ENCODE measurements around the gene SYDE2. TPM values are rescaled to one million over a fixed set of nuclear protein-coding genes. Genes with fewer than 3 reads are reported as not detected.
"Not testable (repeated sequence)": the region's sequence is repeated elsewhere in the genome, so short reads cannot be mapped to it uniquely, and the experiment has no call there.

SYDE2 gene
- total RNA-seq, 1 experiment from 2014 or later, result 8.4 TPM

DNA sequence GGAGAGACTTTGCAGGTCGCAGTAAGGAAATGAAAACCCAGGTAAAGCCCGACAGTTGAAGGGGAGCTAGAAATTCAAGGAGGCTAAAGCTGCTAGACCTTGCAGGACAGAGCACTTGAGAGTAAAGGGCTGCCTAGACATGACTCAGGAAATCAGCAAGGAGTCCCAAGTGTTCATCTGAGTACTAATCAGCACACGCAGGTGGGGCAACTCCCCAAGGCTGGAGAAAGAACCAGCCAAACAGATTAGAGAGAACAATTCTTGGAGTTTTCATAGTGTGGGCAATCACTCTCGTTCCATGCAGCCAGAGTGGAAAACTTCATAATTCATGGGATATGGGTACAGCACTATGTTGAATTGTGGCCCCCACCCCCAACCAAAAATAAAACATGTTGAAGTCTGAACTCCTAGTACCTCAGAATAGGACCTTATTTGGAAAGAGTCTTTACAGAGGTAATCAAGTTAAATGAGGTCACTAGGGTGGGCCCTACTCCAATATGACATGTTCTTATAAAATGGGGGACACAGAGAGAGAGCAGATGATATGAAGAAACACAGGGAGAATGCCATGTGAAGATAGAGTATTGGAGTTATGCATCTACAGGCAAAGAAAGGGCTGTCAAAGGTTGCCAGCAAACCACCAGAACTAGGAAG, 28.0 kb downstream of the SYDE2 start:
- Histone ChIP-seq H3K4me3 (no peak overlapping the region), H3K36me3 (no peaks in the 10 kb centered on the region; the same call in 1 of the 2 replicates), H3K27ac (no peak overlapping the region), H3K27me3 (replicated peaks) (0 out of 2 replicates have a peak, but pooled peaks cover 2% of the 10 kb centered on the region), H3K9me3 (replicated peaks) (no peaks in the 10 kb centered on the region), H3K4me1 (replicated peaks) (no peaks in the 10 kb centered on the region)
- DNase-seq (ENCODE audit: low read depth in 1 of 2, low spot score in 2 of 2), result no peak

DNA sequence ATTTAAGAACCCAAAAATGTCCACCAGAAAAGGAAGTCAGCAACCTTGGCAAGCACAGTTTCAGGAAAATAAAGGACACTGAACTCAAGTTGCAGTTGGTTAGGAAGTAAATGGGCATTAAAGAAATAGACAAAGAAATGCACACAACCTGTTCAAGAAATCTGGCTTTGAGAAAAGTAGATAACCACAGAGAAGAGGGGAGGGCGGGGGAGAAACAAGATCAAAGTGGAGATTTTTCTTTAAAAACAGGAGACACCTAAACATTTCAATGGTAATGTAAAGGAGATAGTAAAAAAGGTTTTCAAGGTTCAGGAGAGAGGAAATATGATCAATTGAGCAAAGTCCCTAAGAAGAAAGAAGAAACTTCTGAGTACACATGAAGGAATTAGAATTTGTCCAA, 29.1 kb downstream of the SYDE2 start:
- Histone ChIP-seq H3K27me3 (replicated peaks) (0 out of 2 replicates have a peak, but pooled peaks cover 2% of the 10 kb centered on the region), H3K4me1 (replicated peaks) (no peaks in the 10 kb centered on the region), H3K9me3 (replicated peaks) (no peaks in the 10 kb centered on the region), H3K36me3 (no peaks in the 10 kb centered on the region), H3K4me3 (no peak overlapping the region), H3K27ac (no peak overlapping the region)
- no peak for DNase-seq (ENCODE audit: low read depth in 1 of 2, low spot score in 2 of 2)

DNA sequence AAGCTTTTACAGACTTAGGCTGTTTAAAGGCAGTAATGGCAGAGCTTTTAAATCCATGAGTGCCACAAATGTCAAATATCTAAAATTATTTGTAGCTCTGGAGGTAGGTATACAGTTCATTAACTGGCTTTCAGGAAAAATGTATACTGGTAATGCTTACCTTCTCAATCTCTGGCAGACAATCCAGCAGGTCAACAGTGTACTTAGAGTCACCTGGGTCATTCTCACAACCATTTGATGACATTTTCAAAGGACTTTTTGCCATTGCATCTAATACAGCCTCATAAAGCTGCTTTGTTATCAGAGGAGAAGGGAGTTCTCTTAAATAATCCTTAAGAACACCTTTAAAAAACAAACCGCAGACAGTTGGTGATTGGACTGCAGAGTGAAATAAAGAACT, 31.9 kb downstream of the SYDE2 start:
- Histone ChIP-seq H3K27ac (no peak overlapping the region), H3K9me3 (replicated peaks) (no peaks in the 10 kb centered on the region), H3K4me3 (no peak overlapping the region), H3K36me3 (no peaks in the 10 kb centered on the region), H3K4me1 (replicated peaks) (no peaks in the 10 kb centered on the region), H3K27me3 (replicated peaks) (0 out of 2 replicates have a peak, but pooled peaks cover 2% of the 10 kb centered on the region)
- no peak for DNase-seq (ENCODE audit: low read depth in 1 of 2, low spot score in 2 of 2)

DNA sequence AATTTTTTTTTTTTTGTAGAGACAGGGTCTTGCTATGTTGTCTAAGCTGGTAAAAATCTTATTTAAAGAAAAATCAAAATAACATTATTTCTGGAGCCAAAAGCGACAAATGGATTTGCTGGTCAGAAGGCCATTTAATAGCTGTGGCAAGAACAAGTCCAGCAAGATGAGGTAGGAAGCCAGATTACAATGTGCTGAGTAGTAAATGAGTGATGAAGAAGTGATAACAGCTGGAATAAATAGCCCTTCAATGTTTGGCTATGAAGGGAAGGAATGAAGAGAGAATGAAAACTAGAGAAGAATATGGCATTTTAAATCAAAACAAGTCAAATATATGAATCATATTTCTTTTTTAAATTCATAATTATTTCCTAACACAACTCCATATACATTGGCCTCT, 34.5 kb downstream of the SYDE2 start:
- Histone ChIP-seq H3K4me3 (no peak overlapping the region), H3K4me1 (replicated peaks) (no peaks in the 10 kb centered on the region), H3K36me3 (no peaks in the 10 kb centered on the region), H3K9me3 (replicated peaks) (no peaks in the 10 kb centered on the region), H3K27me3 (replicated peaks) (no peaks in the 10 kb centered on the region), H3K27ac (no peak overlapping the region)
- no peak for DNase-seq (ENCODE audit: low read depth in 1 of 2, low spot score in 2 of 2)

- no peaks in the 10 kb centered on the region for H3K4me1 ChIP-seq (replicated peaks)
- no peak overlapping the region for H3K27ac ChIP-seq
- no peak overlapping the region for H3K4me3 ChIP-seq
- H3K36me3 ChIP-seq, result no peaks in the 10 kb centered on the region
- H3K9me3 ChIP-seq (replicated peaks), result no peaks in the 10 kb centered on the region
- no peaks in the 10 kb centered on the region for H3K27me3 ChIP-seq (replicated peaks)
- no peak for DNase-seq (ENCODE audit: low read depth in 1 of 2, low spot score in 2 of 2)
Measured at GRCh38 chr1:85158910-85159309, 41.9 kb downstream of the SYDE2 start.

- Histone ChIP-seq H3K27me3 (replicated peaks) (no peaks in the 10 kb centered on the region), H3K36me3 (no peaks in the 10 kb centered on the region), H3K27ac (no peak overlapping the region), H3K4me1 (replicated peaks) (no peaks in the 10 kb centered on the region), H3K4me3 (no peak overlapping the region), H3K9me3 (replicated peaks) (no peaks in the 10 kb centered on the region)
- no peak for DNase-seq (ENCODE audit: low read depth in 1 of 2, low spot score in 2 of 2)
Measured at GRCh38 chr1:85157436-85157835, 43.4 kb downstream of the SYDE2 start.

GRCh38 chr1:85153149-85153891, 47.5 kb downstream of the SYDE2 start:
- H3K9me3 ChIP-seq (replicated peaks), result no peaks in the 10 kb centered on the region

DNA sequence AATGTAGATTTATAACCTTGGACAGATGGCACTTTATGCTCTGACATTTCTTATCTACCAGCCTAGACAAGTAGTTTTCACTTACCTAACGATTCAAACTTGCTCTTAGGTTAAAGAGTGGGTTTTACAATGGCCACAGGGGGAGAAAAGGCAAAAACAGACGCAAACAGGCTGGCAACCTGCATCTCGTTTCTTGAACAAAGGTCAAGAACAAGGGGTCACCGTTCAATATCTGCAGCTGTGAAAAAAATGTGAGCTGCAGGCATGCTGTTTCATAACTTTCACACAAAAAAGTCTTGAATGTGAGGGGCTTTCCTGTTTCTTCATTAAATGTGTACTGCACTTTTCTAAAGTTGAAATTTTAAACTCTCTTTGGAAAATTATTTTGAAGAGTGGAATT, 49.4 kb downstream of the SYDE2 start:
- Histone ChIP-seq H3K4me1 (replicated peaks) (peaks cover 31% of the 10 kb centered on the region), H3K27ac (no peak overlapping the region), H3K9me3 (replicated peaks) (no peaks in the 10 kb centered on the region), H3K36me3 (no peaks in the 10 kb centered on the region), H3K27me3 (replicated peaks) (no peaks in the 10 kb centered on the region), H3K4me3 (no peak overlapping the region)
- no peak for DNase-seq (ENCODE audit: low read depth in 1 of 2, low spot score in 2 of 2)

More at GRCh38 chr1:85153149-85153891, 47.5 kb downstream of the SYDE2 start:
- no peak for DNase-seq (ENCODE audit: low read depth in 1 of 2, low spot score in 2 of 2)
- H3K27me3 ChIP-seq (replicated peaks), result no peaks in the 10 kb centered on the region
- no peaks in the 10 kb centered on the region for H3K36me3 ChIP-seq
- no peak overlapping the region for H3K27ac ChIP-seq
- peaks cover 17% of the 10 kb centered on the region for H3K4me1 ChIP-seq (replicated peaks)
- H3K4me3 ChIP-seq, result no peak overlapping the region

- Histone ChIP-seq H3K36me3 (no peaks in the 10 kb centered on the region), H3K4me1 (replicated peaks) (peaks cover 40% of the 10 kb centered on the region), H3K27me3 (replicated peaks) (no peaks in the 10 kb centered on the region), H3K27ac (no peak overlapping the region), H3K4me3 (no peak overlapping the region), H3K9me3 (replicated peaks) (no peaks in the 10 kb centered on the region)
- no peak for DNase-seq (ENCODE audit: low read depth in 1 of 2, low spot score in 2 of 2)
Measured at GRCh38 chr1:85149805-85150204, 51.0 kb downstream of the SYDE2 start.

DNA sequence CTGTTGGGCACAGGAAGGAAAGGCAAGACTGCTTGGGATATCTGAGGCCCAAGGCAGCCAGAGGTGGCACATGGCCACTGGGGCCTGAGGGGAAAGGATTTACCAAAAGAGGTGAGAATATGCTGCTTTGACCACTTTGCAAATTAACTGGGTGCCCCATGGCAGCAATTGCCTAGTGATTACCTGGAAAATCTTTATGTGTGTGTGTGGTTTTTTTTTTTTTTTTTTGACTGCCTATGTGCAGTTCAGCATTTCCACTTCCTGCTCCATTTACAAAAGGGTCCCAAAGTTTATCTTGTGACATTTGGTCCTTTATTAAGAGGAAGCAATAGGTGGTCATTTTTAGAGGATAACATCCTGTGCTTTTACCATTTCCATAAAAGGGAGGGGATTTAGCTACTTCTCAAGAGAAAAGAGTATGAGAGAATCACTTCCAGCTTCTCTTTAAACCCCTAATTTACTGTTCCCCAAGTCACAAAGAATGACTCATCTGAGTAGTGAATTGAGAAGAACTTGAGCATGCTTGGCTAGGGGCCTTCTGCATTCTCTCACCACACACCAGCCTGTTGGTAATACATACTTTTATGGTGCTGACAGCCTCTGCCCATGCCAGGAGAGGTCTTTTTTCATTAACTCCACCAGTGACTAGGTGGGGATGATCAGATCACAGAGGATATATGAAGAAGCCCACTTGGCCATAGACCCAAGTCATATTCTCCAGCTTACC, 52.1 kb downstream of the SYDE2 start:
- 0 out of 2 replicates have a peak overlapping the region, but pooled peaks have one; percentile 4 for H3K27ac ChIP-seq
- H3K4me1 ChIP-seq (replicated peaks), result peaks cover 40% of the 10 kb centered on the region
- H3K9me3 ChIP-seq (replicated peaks), result no peaks in the 10 kb centered on the region
- H3K4me3 ChIP-seq, result no peak overlapping the region
- H3K27me3 ChIP-seq (replicated peaks), result no peaks in the 10 kb centered on the region
- no peaks in the 10 kb centered on the region for H3K36me3 ChIP-seq
- no peak for DNase-seq (ENCODE audit: low read depth in 1 of 2, low spot score in 2 of 2)

DNA sequence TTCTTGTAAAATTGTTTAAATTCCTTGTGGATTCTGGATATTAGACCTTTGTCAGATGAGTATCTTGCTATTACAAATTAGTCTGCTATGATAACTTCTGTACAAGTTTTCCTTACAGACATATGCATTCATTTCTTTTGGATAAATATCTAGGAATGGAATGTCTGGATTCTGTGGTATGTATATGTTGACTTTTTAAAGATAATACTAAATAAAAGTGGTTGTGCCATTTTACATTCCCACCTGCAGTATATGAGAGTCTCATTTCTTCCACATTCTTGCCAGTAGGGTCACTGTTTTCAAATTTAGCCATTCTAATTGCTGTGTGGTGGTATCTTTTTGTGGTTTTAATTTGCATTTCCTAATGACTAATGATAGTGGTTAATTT, 53.9 kb downstream of the SYDE2 start:
- DNase-seq (ENCODE audit: low read depth in 1 of 2, low spot score in 2 of 2), result peak in 1 of 2 experiments; percentile 67
- no peaks in the 10 kb centered on the region for H3K27me3 ChIP-seq (replicated peaks)
- H3K9me3 ChIP-seq (replicated peaks), result no peaks in the 10 kb centered on the region
- no peak overlapping the region for H3K4me3 ChIP-seq
- H3K27ac ChIP-seq, result peak overlapping the region; percentile 40; the same call in 1 of the 2 replicates
- peaks cover 40% of the 10 kb centered on the region for H3K4me1 ChIP-seq (replicated peaks)
- H3K36me3 ChIP-seq, result no peaks in the 10 kb centered on the region

DNA sequence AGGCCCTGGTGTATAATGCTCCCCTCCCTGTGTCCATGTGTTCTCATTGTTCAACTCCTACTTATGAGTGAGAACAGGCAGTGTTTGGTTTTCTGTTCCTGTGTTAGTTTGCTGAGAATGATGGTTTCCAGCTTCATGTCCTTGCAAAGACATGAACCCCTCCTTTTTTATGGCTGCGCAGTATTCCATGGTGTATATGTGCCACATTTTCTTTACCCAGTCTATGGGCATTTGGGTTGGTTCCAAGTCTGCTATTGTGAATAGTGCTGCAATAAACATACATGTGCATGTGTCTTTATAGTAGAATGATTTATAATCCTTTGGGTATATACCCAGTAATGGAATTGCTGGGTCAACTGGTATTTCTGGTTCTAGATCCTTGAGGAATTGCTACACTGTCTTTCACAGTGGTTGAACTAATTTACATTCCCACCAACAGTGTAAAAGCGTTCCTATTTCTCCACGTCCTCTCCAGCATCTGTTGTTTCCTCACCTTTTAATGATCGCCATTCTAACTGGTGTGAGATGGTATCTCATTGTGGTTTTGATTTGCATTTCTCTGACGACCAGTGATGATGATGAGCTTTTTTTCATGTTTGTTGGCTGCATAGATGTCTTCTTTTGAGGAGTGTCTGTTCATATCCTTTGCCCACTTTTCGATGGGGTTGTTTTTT, 54.4 kb downstream of the SYDE2 start:
- not testable (repeated sequence) for H3K4me3 ChIP-seq; H3K36me3 ChIP-seq; H3K9me3 ChIP-seq (replicated peaks); DNase-seq (ENCODE audit: low read depth in 1 of 2, low spot score in 2 of 2); H3K27me3 ChIP-seq (replicated peaks)
- H3K4me1 ChIP-seq (replicated peaks), result peaks cover 40% of the 10 kb centered on the region
- peak overlapping the region; percentile 40 for H3K27ac ChIP-seq

DNA sequence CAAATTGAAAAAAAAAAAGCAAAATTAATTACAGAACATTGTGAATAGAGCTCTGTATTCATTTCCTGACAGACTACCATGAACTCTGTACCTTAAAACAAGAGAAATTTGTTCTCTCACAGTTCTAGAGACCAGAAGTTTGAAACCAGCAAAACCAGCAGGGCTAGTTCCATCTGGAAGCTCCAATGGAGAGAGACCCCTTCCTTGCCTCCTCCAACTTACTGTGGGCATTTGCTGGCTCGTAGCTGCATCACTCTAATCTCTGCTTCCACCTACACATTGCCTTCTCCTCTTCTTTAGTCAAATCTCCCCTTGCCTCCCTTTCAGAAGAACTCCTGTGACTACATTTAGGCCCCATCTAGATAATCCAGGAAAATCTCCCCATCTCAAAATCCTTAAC, 56.5 kb downstream of the SYDE2 start:
- no peak for DNase-seq (ENCODE audit: low read depth in 1 of 2, low spot score in 2 of 2)
- Histone ChIP-seq H3K27me3 (replicated peaks) (no peaks in the 10 kb centered on the region), H3K4me3 (no peak overlapping the region), H3K36me3 (no peaks in the 10 kb centered on the region), H3K4me1 (replicated peaks) (peaks cover 33% of the 10 kb centered on the region), H3K9me3 (replicated peaks) (no peaks in the 10 kb centered on the region), H3K27ac (no peak overlapping the region)
